ENCODE data around the gene AGBL4.

Gene AGBL4

DNA sequence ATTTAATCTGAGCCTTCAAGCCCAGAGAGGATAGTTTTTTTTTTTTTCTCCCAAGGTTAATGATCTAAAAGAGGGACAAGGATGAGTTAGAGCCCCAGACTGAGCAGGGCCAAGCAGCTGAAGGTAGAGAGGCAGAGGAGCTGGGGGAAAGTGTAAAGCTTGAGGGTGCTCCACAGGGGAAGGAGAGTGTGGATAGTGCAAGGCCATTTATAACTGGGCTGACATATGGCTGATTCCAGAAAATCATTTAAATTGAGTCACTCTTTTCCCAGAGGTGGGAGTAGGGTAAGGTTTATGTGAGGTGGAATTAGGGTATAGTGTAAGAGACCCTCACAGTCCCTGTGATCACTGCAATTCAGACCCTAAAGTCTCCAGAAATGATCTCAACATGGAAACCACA, 1302.8 kb downstream of the AGBL4 start:
- no peak overlapping the region for H3K9ac ChIP-seq (ENCODE audit: low read depth, low read length)
- H3K27ac ChIP-seq (ENCODE audit: low read length), result no peak overlapping the region
- H2AFZ ChIP-seq (ENCODE audit: low read depth, low read length), result no peak overlapping the region
- DNase-seq, result no peak
- H3K4me1 ChIP-seq (ENCODE audit: insufficient read depth, low read length), result no peaks in the 10 kb centered on the region
- H3K4me3 ChIP-seq (ENCODE audit: low read depth in 1 of 2, low read length in 2 of 2), result no peak overlapping the region
- no peaks in the 10 kb centered on the region for H3K9me3 ChIP-seq (ENCODE audit: insufficient read depth, low read length, severe bottlenecking)
- H3K36me3 ChIP-seq (ENCODE audit: insufficient read depth, low read length), result no peaks in the 10 kb centered on the region
- H3K27me3 ChIP-seq (ENCODE audit: insufficient read depth, low read length, poor library complexity), result no peaks in the 10 kb centered on the region
- TF ChIP-seq, protein P1, sequence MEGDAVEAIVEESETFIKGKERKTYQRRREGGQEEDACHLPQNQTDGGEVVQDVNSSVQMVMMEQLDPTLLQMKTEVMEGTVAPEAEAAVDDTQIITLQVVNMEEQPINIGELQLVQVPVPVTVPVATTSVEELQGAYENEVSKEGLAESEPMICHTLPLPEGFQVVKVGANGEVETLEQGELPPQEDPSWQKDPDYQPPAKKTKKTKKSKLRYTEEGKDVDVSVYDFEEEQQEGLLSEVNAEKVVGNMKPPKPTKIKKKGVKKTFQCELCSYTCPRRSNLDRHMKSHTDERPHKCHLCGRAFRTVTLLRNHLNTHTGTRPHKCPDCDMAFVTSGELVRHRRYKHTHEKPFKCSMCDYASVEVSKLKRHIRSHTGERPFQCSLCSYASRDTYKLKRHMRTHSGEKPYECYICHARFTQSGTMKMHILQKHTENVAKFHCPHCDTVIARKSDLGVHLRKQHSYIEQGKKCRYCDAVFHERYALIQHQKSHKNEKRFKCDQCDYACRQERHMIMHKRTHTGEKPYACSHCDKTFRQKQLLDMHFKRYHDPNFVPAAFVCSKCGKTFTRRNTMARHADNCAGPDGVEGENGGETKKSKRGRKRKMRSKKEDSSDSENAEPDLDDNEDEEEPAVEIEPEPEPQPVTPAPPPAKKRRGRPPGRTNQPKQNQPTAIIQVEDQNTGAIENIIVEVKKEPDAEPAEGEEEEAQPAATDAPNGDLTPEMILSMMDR (IDR thresholded peaks at IDR 0.05; ENCODE audit: borderline replicate concordance, extremely low read depth, low read length, poor library complexity, severe bottlenecking), result no peak
- TF ChIP-seq EZH2 (IDR thresholded peaks at IDR 0.05; ENCODE audit: borderline replicate concordance, low read depth, low read length, severe bottlenecking), result no peak
- H3K4me2 ChIP-seq (ENCODE audit: insufficient read depth, low read length), result no peak overlapping the region
- H3K79me2 ChIP-seq (ENCODE audit: insufficient read depth, low read length), result no peaks in the 10 kb centered on the region
- H4K20me1 ChIP-seq (ENCODE audit: insufficient read depth, low read length), result no peaks in the 10 kb centered on the region
- no peak for ATAC-seq (ENCODE audit: insufficient read depth, low read depth)

DNA sequence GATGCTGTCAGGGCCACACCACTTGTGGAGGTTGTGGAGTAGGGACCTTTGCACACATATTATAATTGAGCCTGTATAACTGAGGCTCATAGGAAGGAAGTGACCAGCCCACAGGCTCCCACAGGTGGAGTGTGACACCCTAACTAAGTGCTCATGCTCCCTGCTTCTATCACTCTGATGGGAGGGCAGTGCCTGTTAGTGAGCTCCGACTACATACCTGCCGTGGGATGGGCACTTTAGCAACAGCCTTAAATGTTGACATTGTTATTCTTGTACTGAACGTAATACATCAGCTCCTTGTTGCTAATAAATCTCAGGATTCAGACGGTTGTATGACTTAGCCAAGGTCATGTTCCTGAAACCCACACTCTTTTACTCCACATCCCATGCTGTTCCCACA, 1305.0 kb downstream of the AGBL4 start:
- H3K4me3 ChIP-seq (ENCODE audit: low read depth in 1 of 2, low read length in 2 of 2), result no peak overlapping the region
- H3K4me1 ChIP-seq (ENCODE audit: insufficient read depth, low read length), result no peaks in the 10 kb centered on the region
- no peak overlapping the region for H3K9ac ChIP-seq (ENCODE audit: low read depth, low read length)
- H3K4me2 ChIP-seq (ENCODE audit: insufficient read depth, low read length), result no peak overlapping the region
- no peaks in the 10 kb centered on the region for H3K9me3 ChIP-seq (ENCODE audit: insufficient read depth, low read length, severe bottlenecking)
- no peaks in the 10 kb centered on the region for H3K36me3 ChIP-seq (ENCODE audit: insufficient read depth, low read length)
- no peak for DNase-seq
- no peak for ATAC-seq (ENCODE audit: insufficient read depth, low read depth)
- H3K27ac ChIP-seq (ENCODE audit: low read length), result no peak overlapping the region
- no peaks in the 10 kb centered on the region for H3K79me2 ChIP-seq (ENCODE audit: insufficient read depth, low read length)
- TF ChIP-seq, protein P1 (IDR thresholded peaks at IDR 0.05; ENCODE audit: borderline replicate concordance, extremely low read depth, low read length, poor library complexity, severe bottlenecking), result no peak
- TF ChIP-seq EZH2 (IDR thresholded peaks at IDR 0.05; ENCODE audit: borderline replicate concordance, low read depth, low read length, severe bottlenecking), result no peak
- peaks cover 3% of the 10 kb centered on the region for H3K27me3 ChIP-seq (ENCODE audit: insufficient read depth, low read length, poor library complexity)
- no peak overlapping the region for H2AFZ ChIP-seq (ENCODE audit: low read depth, low read length)
- H4K20me1 ChIP-seq (ENCODE audit: insufficient read depth, low read length), result no peaks in the 10 kb centered on the region

DNA sequence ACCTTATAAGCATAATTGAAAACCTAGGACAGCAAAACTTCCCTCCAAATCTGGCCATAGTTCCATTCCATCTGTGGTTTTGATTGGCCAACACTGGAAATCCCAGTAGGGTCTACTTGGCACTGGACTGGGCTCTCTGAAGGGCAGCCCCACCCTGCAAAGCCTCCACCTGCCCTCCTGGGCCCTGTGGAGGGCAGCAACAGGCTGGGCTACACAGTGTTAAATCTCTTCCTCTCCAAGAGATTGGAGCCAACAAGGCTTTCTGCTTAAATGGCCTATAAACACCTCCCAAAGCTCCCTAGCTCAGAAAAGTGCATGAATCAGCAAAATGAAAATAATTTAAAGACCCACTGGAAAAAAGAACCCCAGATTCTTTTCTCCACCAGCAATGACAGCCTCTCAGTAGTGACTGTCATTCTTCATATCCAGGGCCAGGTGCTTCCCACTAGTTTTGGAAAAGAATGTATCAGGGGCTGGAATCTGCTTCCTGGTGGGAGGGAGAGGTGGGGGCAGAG, 1305.6 kb downstream of the AGBL4 start:
- Histone ChIP-seq H3K79me2 (ENCODE audit: insufficient read depth, low read length) (no peaks in the 10 kb centered on the region), H3K27ac (ENCODE audit: low read length) (no peak overlapping the region), H3K4me1 (ENCODE audit: insufficient read depth, low read length) (no peaks in the 10 kb centered on the region), H3K9ac (ENCODE audit: low read depth, low read length) (no peak overlapping the region), H4K20me1 (ENCODE audit: insufficient read depth, low read length) (no peaks in the 10 kb centered on the region), H3K9me3 (ENCODE audit: insufficient read depth, low read length, severe bottlenecking) (no peaks in the 10 kb centered on the region), H3K36me3 (ENCODE audit: insufficient read depth, low read length) (no peaks in the 10 kb centered on the region), H3K4me2 (ENCODE audit: insufficient read depth, low read length) (no peak overlapping the region), H3K4me3 (ENCODE audit: low read depth in 1 of 2, low read length in 2 of 2) (no peak overlapping the region), H2AFZ (ENCODE audit: low read depth, low read length) (no peak overlapping the region), H3K27me3 (ENCODE audit: insufficient read depth, low read length, poor library complexity) (peaks cover 3% of the 10 kb centered on the region)
- TF ChIP-seq EZH2 (IDR thresholded peaks at IDR 0.05; ENCODE audit: borderline replicate concordance, low read depth, low read length, severe bottlenecking), result no peak
- TF ChIP-seq, protein P1 (IDR thresholded peaks at IDR 0.05; ENCODE audit: borderline replicate concordance, extremely low read depth, low read length, poor library complexity, severe bottlenecking), result no peak
- DNase-seq (no peak), ATAC-seq (ENCODE audit: insufficient read depth, low read depth) (no peak)

DNA sequence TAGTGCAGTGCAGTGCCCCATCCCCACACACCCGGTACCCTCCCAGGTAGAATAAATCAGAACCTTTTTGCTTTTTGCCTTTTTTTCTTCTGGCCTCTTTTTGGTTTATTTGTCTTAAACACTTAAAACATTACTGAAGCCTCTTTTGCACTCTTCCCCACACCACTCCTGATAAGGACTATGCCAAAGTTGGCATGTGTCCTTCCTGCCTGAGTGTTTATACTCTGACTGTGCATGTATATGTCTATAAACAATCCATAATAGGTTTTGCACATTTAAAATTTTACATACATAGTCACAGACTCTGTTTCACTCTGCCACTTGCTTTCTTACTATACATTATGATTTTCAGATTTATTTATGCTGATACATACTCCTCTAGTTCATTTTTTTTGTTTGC, 1306.7 kb downstream of the AGBL4 start:
- H3K79me2 ChIP-seq (ENCODE audit: insufficient read depth, low read length), result no peaks in the 10 kb centered on the region
- DNase-seq (no peak), ATAC-seq (ENCODE audit: insufficient read depth, low read depth) (no peak)
- H4K20me1 ChIP-seq (ENCODE audit: insufficient read depth, low read length), result no peaks in the 10 kb centered on the region
- H2AFZ ChIP-seq (ENCODE audit: low read depth, low read length), result no peak overlapping the region
- H3K27ac ChIP-seq (ENCODE audit: low read length), result no peak overlapping the region
- peaks cover 3% of the 10 kb centered on the region for H3K27me3 ChIP-seq (ENCODE audit: insufficient read depth, low read length, poor library complexity)
- H3K36me3 ChIP-seq (ENCODE audit: insufficient read depth, low read length), result no peaks in the 10 kb centered on the region
- TF ChIP-seq EZH2 (IDR thresholded peaks at IDR 0.05; ENCODE audit: borderline replicate concordance, low read depth, low read length, severe bottlenecking), result no peak
- TF ChIP-seq, protein P1 (IDR thresholded peaks at IDR 0.05; ENCODE audit: borderline replicate concordance, extremely low read depth, low read length, poor library complexity, severe bottlenecking), result no peak
- no peak overlapping the region for H3K9ac ChIP-seq (ENCODE audit: low read depth, low read length)
- H3K4me1 ChIP-seq (ENCODE audit: insufficient read depth, low read length), result no peaks in the 10 kb centered on the region
- no peaks in the 10 kb centered on the region for H3K9me3 ChIP-seq (ENCODE audit: insufficient read depth, low read length, severe bottlenecking)
- H3K4me2 ChIP-seq (ENCODE audit: insufficient read depth, low read length), result no peak overlapping the region
- no peak overlapping the region for H3K4me3 ChIP-seq (ENCODE audit: low read depth in 1 of 2, low read length in 2 of 2)
